GM13976 (cell line): Measurements from ENCODE around the gene ZSCAN1.
A peak's percentile ranks its signal among the peaks of the same experiment; 100 is the strongest.

ENCODE experiments used
- DNase-seq: peaks from one replicate; pipeline ENCODE4 v3.0.0; 2012; ENCODE audit warnings: low spot score
- in situ Hi-C: fragments of 300-500 bp; cut with MboI; formaldehyde crosslinking; loops from one replicate; pipeline ENCODE4 v1.12.0; 2022; ENCODE audit warnings: low sequenced_read_pairs, mixed read lengths, inconsistent platforms; ENCODE audit not compliant: unreplicated experiment
- TF ChIP-seq, protein P1 (sequence below): IDR thresholded peaks from 2 replicates; pipeline ENCODE4 v1.5.1; 2012; ENCODE audit warnings: borderline replicate concordance, mild to moderate bottlenecking; ENCODE audit not compliant: insufficient read depth; ENCODE audit errors: extremely low read depth, missing control alignments, control extremely low read depth

ZSCAN1 gene, protein sequence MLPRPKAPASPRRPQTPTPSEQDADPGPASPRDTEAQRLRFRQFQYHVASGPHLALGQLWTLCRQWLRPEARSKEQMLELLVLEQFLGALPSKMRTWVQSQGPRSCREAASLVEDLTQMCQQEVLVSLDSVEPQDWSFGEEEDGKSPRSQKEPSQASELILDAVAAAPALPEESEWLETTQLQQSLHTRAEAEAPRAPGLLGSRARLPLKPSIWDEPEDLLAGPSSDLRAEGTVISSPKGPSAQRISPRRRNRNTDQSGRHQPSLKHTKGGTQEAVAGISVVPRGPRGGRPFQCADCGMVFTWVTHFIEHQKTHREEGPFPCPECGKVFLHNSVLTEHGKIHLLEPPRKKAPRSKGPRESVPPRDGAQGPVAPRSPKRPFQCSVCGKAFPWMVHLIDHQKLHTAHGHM

DNA sequence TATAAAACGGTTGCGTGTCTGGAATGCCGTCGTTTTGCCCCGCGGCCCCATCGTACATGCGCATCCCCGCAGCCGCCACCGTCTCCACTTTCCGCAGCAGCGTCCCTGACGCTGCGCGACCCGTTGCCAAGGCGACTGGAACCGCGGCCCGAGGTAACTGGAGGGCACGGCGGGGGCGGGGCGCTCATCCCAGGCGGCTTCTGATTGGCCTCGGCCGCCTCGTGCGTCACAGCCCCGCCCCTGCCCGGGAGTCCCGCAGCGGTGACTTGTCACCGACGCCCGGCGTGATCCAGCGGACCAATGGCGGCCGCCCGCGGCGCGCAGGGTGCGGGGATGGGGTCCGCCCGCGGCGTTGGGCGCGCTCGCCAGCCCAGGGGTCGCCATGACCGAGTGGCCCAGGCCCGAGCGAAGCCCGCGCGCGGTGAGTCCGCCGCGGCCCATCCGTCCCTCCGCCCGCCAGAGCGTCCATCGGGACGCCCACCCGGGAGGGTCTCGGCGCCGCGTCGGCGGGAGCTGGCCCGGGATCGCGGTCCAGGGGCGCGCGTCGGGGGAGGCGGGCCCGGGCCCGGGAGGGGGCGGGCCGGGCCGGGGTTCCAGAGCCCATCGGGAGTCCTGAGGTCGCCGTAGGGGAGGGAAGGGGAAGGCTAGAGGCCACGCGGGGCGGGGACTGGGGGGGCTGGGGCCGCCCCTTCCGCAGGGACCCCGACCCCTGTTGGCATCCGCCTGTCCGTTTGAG is at the start of gene ZSCAN1:
ZSCAN1 (plus strand) TSS at position 285 of the 736 bp plus-strand sequence. CDS start 3,812 bp downstream, outside the sequence.
- TF ChIP-seq, protein P1, sequence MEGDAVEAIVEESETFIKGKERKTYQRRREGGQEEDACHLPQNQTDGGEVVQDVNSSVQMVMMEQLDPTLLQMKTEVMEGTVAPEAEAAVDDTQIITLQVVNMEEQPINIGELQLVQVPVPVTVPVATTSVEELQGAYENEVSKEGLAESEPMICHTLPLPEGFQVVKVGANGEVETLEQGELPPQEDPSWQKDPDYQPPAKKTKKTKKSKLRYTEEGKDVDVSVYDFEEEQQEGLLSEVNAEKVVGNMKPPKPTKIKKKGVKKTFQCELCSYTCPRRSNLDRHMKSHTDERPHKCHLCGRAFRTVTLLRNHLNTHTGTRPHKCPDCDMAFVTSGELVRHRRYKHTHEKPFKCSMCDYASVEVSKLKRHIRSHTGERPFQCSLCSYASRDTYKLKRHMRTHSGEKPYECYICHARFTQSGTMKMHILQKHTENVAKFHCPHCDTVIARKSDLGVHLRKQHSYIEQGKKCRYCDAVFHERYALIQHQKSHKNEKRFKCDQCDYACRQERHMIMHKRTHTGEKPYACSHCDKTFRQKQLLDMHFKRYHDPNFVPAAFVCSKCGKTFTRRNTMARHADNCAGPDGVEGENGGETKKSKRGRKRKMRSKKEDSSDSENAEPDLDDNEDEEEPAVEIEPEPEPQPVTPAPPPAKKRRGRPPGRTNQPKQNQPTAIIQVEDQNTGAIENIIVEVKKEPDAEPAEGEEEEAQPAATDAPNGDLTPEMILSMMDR = no peak
- no peak for DNase-seq
- in situ Hi-C loops = no loop called here

DNA sequence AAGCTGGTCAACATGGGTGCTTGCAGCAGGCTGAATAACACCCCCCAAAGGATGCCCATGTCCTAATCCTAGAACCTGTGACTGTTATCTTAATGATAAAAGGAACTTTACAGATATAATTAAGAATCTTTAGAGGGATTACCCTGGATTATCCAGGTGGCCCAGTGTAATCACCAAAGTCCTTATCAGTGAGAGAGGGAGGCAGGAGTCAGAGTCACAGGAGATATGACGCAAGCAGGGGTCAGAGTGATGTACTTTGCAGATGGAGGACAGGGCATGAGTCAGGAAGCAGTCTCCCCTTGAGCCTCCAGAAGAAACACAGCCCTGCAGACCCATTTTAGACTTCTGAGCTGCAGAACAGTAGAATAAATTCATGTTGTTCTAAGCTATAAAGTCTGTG is 41.0 kb upstream of the ZSCAN1 start:
- in situ Hi-C loops = no loop called here
- TF ChIP-seq, protein P1 = no peak
- DNase-seq = no peak

DNA sequence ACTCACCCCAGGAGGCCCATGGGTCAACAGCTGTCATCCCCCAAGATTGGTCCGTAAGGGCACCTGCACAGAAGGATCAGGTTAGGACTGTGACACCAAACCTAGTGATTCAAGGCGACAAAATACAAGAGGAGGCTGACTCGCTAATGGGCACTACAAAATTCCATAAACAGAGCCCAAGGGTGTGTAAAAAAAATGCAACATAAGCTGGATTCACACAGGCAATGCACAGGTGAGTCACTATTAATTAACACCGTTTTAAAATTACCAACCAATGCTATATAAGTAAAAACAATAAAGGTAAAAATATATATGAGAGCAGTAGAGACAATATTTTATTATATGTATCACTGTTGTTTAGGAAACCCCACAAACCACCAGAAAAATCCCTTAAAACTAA is 33.1 kb upstream of the ZSCAN1 start:
- TF ChIP-seq, protein P1 = no peak
- DNase-seq = no peak
- in situ Hi-C loops = no loop called here

DNA sequence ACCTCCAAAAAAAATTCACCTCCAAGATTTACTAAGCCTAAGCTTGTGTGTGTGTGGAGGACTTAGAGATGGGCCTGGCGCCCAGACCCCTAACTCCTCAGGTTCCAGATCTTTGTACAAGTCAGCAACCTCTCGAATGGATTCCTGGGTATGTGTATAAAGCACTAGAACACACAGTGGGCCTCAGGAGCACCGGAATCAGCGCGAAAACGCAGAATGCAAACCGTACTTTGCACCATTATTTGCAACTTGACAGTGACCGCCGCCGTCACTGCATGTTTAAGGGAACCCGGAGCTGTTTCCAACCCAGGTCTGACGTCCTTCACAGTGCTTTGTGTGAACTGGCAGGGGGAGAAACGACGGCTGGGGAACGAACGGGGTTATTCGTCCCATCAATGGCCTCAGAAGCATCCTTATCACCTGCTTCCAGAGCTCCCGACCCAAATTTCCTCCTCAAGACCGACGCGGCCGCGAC is 31.9 kb upstream of the ZSCAN1 start:
- TF ChIP-seq, protein P1 = no peak
- in situ Hi-C loops = no loop called here
- peak; percentile 51 for DNase-seq

DNA sequence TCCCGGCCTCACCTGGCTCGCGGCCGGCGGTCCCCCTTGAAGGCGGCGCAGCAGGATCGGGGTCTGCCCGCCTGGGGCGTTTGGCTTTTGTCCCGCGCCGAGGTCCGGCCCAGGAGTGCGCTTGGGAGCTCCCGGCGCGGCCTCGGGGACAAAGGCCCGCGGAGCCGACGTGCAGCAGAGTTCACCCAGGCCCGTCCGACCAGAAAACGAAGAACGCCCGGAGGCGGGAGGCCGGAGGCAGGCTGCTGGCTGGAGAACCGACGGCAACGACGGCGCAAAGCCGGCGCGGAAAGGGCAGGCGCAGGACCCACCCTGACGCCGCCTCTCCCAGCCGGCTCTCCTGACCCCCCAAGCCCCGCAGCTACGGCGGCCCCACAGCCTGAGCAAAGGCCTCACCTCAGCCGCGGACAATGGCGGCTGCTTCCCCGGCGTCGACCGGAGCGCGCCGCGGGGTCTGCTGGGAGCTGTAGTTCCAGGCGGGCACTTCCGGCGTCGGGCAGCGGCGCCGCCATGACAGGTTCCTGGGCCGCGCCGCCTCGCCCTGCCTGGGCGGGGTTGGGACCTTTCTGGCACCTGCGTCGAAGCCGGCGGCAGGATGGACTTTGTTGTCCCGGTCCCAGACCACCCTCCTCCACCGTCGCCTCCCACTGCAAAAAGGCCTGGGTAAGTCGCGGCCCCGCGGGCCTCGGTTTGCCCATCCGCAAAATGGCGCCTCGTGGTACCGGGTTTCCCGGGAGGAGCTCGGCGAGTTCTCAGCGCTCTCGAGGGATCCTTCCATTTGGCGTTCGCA is 31.2 kb upstream of the ZSCAN1 start, which contains the start of gene ZNF606:
ZNF606 (minus strand) TSS at position 437 of the 790 bp plus-strand sequence. CDS start 1,501 bp downstream, outside the sequence.
- TF ChIP-seq, protein P1 = no peak
- in situ Hi-C loops = no loop called here
- peak; percentile 96 for DNase-seq
